Small intestine (tissue), 7 donors: ENCODE measurements around the gene PRR20D. TPM values are rescaled to one million over a fixed set of nuclear protein-coding genes. Genes with fewer than 3 reads are reported as not detected.
"Not testable (repeated sequence)": the region's sequence is repeated elsewhere in the genome, so short reads cannot be mapped to it uniquely, and the experiment has no call there.

ENCODE experiments used
- DNase-seq, 2 donors: peaks; one replicate each; pipeline versions ENCODE4 v3.0.0 to v3.0.0-alpha.2; 2013
- FAIRE-seq: peaks from 2 replicates; lab custom pipeline; 2012; peaks lifted over from hg19 to GRCh38; lab: Jason Lieb, UNC
- H3K27ac ChIP-seq, 3 donors: one replicate each; pipeline ENCODE4 v1.5.1; 2013; ENCODE audit warnings: low read length in 2 of 3, mild to moderate bottlenecking in 2 of 3, control low read depth in 1 of 3, inconsistent platforms in 1 of 3, low read depth in 1 of 3, moderate library complexity in 1 of 3
- H3K27me3 ChIP-seq, 3 donors: one replicate each; pipeline ENCODE4 v1.6.1; 2013; ENCODE audit warnings: low read length in 3 of 3, inconsistent platforms in 1 of 3; ENCODE audit not compliant: control insufficient read depth in 3 of 3, insufficient read depth in 3 of 3
- H3K36me3 ChIP-seq, 3 donors: one replicate each; pipeline ENCODE4 v1.6.1; 2013; ENCODE audit warnings: low read length in 3 of 3, inconsistent platforms in 1 of 3, low read depth in 1 of 3, mild to moderate bottlenecking in 1 of 3, moderate library complexity in 1 of 3; ENCODE audit not compliant: control insufficient read depth in 3 of 3, insufficient read depth in 2 of 3
- H3K4me1 ChIP-seq, 3 donors: one replicate each; pipeline ENCODE4 v1.6.1; 2013; ENCODE audit warnings: low read length in 2 of 3, inconsistent platforms in 1 of 3, low read depth in 1 of 3, mild to moderate bottlenecking in 1 of 3, moderate library complexity in 1 of 3; ENCODE audit not compliant: control insufficient read depth in 3 of 3, insufficient read depth in 2 of 3
- H3K4me3 ChIP-seq, 3 donors: one replicate each; pipeline ENCODE4 v1.5.1; 2013; ENCODE audit warnings: low read length in 3 of 3, control low read depth in 1 of 3, inconsistent platforms in 1 of 3, low read depth in 1 of 3, mild to moderate bottlenecking in 1 of 3, moderate library complexity in 1 of 3
- H3K9me3 ChIP-seq, 2 donors: one replicate each; pipeline ENCODE4 v1.6.1; 2013; ENCODE audit warnings: low read depth in 1 of 2, low read length in 1 of 2; ENCODE audit not compliant: control insufficient read depth in 2 of 2, insufficient read depth in 1 of 2
- WGBS, 3 donors: extraction: QIAGEN DNeasy Blood & Tissue Kit; methylation state at CpG; one replicate each; pipeline ENCODE4 v1.1.7; 2013; 5-methylcytosine and 5-hydroxymethylcytosine counted together
- polyA plus RNA-seq, 4 donors: library from polyadenylated mRNA; stranded (reverse) in 3 of 4; unstranded in 1 of 4; fragments of 200-250 nt in 3 of 4; fragments of 120-200 nt in 1 of 4; gene quantifications; one replicate each; pipeline versions ENCODE4 v1.2.1 to v1.2.3, GENCODE V29; 2013
- donor health status: healthy with polysubstance abuse.
- donor health status: control.
- donor health status: control.
- donor health status: Bipolar disorder and iron deficiency.
- donor health status: healthy.

The PRR20D gene
- polyA plus RNA-seq, 4 donors, result not detected

DNA sequence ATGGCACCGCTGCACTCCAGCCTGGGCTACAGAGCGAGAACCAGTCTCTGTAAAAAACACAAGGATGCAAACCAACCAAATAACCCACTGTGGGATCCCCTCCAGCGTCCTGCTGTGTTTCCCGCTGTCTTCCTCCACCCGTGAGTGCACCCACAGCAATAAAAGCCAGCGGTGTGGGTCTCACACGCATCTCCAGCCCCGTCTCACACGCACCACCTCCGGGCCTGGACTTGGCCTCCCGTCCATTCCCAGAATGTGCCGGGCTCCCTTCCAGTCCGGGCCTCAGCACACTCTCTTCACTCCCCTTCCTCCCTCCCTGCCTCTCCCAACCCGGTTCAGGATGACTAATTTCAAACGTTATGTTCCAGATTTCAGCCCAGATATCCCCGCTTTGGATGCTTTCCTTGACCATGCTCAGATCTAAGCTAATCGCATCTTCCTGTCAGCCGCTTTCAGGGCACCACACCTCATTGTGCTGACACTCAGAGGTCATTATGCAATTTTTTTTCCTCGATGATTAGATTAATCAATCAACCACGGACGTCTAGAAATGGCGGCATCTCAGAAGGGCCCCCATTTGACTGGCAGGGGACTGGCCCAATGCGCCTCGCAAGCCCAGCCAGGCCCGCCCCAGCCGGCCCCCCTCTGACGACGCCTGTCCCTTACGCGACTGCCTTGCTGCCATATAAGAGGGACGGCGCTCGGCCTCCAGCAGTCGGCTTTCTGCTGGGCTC is 20.0 kb upstream of the PRR20D start, which contains the start of gene PRR20A:
Gene PRR20A, plus strand, starts transcription at position 684 of the 734 bp plus-strand sequence. CDS start 387 bp downstream, outside the sequence.
- not testable (repeated sequence) for H3K4me1 ChIP-seq, H3K27me3 ChIP-seq, H3K9me3 ChIP-seq, H3K4me3 ChIP-seq, DNase-seq, FAIRE-seq, H3K27ac ChIP-seq, H3K36me3 ChIP-seq
- WGBS, 3 donors, result 95 to 98% (median 97%) methylated on average over 7 to 13 of the region's 34 CpGs

DNA sequence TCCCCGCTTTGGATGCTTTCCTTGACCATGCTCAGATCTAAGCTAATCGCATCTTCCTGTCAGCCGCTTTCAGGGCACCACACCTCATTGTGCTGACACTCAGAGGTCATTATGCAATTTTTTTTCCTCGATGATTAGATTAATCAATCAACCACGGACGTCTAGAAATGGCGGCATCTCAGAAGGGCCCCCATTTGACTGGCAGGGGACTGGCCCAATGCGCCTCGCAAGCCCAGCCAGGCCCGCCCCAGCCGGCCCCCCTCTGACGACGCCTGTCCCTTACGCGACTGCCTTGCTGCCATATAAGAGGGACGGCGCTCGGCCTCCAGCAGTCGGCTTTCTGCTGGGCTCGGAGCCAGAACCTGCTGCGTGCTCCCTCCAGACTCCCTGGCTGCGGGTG is 13.2 kb upstream of the PRR20D start, which contains the start of gene PRR20B:
Gene PRR20B, plus strand, starts transcription at position 301 of the 400 bp plus-strand sequence. CDS start 387 bp downstream, outside the sequence.
- H3K27me3 ChIP-seq, H3K36me3 ChIP-seq, DNase-seq, H3K27ac ChIP-seq, H3K9me3 ChIP-seq, FAIRE-seq, H3K4me1 ChIP-seq, H3K4me3 ChIP-seq: not testable (repeated sequence)
- no CpG with 5 or more reads among the region's 22 CpGs for WGBS, 3 donors

DNA sequence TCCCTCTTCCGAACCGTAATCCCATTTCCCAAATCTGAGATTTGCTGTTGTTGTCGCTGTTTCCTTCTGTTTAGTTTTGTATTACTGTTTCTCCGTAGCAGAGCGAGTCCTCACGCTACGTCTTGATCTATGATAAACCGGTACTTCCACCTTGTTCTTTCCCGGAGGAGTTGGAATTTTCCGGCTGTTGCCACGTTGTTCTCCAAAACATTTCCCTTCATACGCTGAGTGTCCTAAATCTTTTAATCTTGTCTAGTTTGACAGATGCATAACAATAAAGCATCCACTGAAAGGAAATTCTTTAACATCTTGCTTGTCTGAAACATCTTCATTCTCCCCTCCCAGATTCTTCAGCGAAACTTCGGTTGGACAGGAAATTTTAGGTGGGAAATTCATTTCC is 12.3 kb upstream of the PRR20D start:
- 94 to 95% (median 94%) methylated on average over 6 of the region's 14 CpGs for WGBS, 3 donors
- FAIRE-seq, H3K36me3 ChIP-seq, H3K27ac ChIP-seq, H3K4me3 ChIP-seq, H3K27me3 ChIP-seq, DNase-seq, H3K9me3 ChIP-seq, H3K4me1 ChIP-seq: not testable (repeated sequence)

DNA sequence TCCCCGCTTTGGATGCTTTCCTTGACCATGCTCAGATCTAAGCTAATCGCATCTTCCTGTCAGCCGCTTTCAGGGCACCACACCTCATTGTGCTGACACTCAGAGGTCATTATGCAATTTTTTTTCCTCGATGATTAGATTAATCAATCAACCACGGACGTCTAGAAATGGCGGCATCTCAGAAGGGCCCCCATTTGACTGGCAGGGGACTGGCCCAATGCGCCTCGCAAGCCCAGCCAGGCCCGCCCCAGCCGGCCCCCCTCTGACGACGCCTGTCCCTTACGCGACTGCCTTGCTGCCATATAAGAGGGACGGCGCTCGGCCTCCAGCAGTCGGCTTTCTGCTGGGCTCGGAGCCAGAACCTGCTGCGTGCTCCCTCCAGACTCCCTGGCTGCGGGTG is 6.7 kb upstream of the PRR20D start, which contains the start of gene PRR20C:
Gene PRR20C, plus strand, starts transcription at position 301 of the 400 bp plus-strand sequence. CDS start 387 bp downstream, outside the sequence.
- not testable (repeated sequence) for H3K4me3 ChIP-seq, H3K36me3 ChIP-seq, FAIRE-seq, H3K4me1 ChIP-seq, H3K27me3 ChIP-seq, H3K9me3 ChIP-seq, DNase-seq, H3K27ac ChIP-seq
- no CpG with 5 or more reads among the region's 22 CpGs for WGBS, 3 donors

DNA sequence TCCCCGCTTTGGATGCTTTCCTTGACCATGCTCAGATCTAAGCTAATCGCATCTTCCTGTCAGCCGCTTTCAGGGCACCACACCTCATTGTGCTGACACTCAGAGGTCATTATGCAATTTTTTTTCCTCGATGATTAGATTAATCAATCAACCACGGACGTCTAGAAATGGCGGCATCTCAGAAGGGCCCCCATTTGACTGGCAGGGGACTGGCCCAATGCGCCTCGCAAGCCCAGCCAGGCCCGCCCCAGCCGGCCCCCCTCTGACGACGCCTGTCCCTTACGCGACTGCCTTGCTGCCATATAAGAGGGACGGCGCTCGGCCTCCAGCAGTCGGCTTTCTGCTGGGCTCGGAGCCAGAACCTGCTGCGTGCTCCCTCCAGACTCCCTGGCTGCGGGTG is 6.5 kb downstream of the PRR20D start, which contains the start of gene PRR20E:
Gene PRR20E, plus strand, starts transcription at position 301 of the 400 bp plus-strand sequence. CDS start 387 bp downstream, outside the sequence.
- not testable (repeated sequence) for FAIRE-seq, H3K27me3 ChIP-seq, DNase-seq, H3K4me3 ChIP-seq, H3K9me3 ChIP-seq, H3K4me1 ChIP-seq, H3K36me3 ChIP-seq, H3K27ac ChIP-seq
- WGBS, 3 donors, result no CpG with 5 or more reads among the region's 22 CpGs

DNA sequence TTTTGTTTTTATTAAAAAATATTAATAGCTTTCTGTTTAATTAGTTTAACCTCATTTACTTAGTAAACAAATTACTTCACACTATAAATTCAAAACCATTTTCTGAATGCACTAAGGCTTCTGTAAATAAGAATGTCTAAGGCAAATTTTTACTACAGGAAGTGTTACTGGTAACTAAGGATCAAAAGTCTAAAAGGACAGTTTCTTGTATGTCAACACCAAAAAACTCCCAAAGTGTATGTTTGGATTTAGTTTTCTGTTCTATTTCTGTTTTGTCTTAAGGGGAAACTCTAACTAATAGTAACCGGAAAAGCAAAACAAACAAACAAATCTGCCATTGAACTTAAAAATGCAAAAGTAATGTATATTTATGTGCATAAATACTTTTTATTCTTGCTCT is 31.2 kb downstream of the PRR20D start:
- WGBS, 3 donors, result 74 to 84% (median 77%) methylated on average over 1 of the region's 1 CpG
- no peaks in the 10 kb centered on the region for H3K9me3 ChIP-seq
- FAIRE-seq, result no peak
- H3K27me3 ChIP-seq, result no peaks in the 10 kb centered on the region
- H3K36me3 ChIP-seq, result no peaks in the 10 kb centered on the region
- no peak overlapping the region for H3K4me3 ChIP-seq
- H3K27ac ChIP-seq, result no peak overlapping the region
- H3K4me1 ChIP-seq, result no peaks in the 10 kb centered on the region
- DNase-seq, result no peak

DNA sequence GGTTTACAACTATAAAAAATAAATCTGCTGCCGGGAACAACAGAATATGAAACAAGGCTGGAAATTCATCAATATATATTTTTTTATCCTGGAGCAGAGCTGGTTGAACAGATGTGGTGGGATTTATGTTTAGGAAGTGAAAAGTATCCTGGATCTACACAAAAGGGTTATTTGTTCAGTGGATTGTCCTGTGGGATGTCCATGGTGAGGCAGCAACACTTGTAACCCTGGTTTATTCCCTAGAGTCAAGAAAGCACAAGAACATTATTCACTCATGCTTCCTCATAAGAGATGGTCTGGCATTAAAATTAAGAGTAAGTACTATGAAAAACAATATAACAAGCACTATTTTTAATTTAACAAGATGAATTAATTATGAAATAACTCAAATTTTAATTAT is 52.6 kb downstream of the PRR20D start:
- Histone ChIP-seq H3K36me3 (no peaks in the 10 kb centered on the region), H3K9me3 (no peaks in the 10 kb centered on the region), H3K27me3 (no peaks in the 10 kb centered on the region), H3K4me1 (no peaks in the 10 kb centered on the region), H3K4me3 (no peak overlapping the region), H3K27ac (no peak overlapping the region)
- FAIRE-seq (no peak), DNase-seq (no peak)
- 91 to 98% (median 94%) methylated on average over 1 of the region's 1 CpG for WGBS, 3 donors
